GM19452 (cell line): ENCODE results near the gene BAIAP2.
"Not testable (repeated sequence)": the region's sequence is repeated elsewhere in the genome, so short reads cannot be mapped to it uniquely, and the experiment has no call there.

Source experiments
- ATAC-seq: cut with Tn5 transposase; IDR thresholded peaks from one replicate; pipeline ENCODE4 v1.9.1; 2021; ENCODE audit not compliant: unreplicated experiment

Gene BAIAP2

GRCh38 chr17:81066072-81066471 lies 31.1 kb downstream of the BAIAP2 start:
- ATAC-seq = no peak

- ATAC-seq = no peak
Observed at GRCh38 chr17:81066771-81067315, 31.9 kb downstream of the BAIAP2 start.

GRCh38 chr17:81067391-81067811 lies 32.5 kb downstream of the BAIAP2 start:
- ATAC-seq = no peak

GRCh38 chr17:81068411-81069134 lies 33.6 kb downstream of the BAIAP2 start:
- no peak for ATAC-seq

- no peak for ATAC-seq
Observed at GRCh38 chr17:81069135-81069645, 34.2 kb downstream of the BAIAP2 start.

- no peak for ATAC-seq
Observed at GRCh38 chr17:81070541-81071246, 35.7 kb downstream of the BAIAP2 start.

- no peak for ATAC-seq
Observed at GRCh38 chr17:81071761-81072741, 37.1 kb downstream of the BAIAP2 start.

- ATAC-seq = no peak
Observed at GRCh38 chr17:81073967-81074839, 39.3 kb downstream of the BAIAP2 start.

- ATAC-seq = no peak
Observed at GRCh38 chr17:81074875-81075274, 39.9 kb downstream of the BAIAP2 start.

GRCh38 chr17:81075307-81075706 lies 40.4 kb downstream of the BAIAP2 start:
- no peak for ATAC-seq

- ATAC-seq = no peak
Observed at GRCh38 chr17:81076141-81076679, 41.3 kb downstream of the BAIAP2 start.

- ATAC-seq = not testable (repeated sequence)
Observed at GRCh38 chr17:81078026-81078913, 43.3 kb downstream of the BAIAP2 start.

GRCh38 chr17:81080019-81080418 lies 45.1 kb downstream of the BAIAP2 start:
- no peak for ATAC-seq

- no peak for ATAC-seq
Observed at GRCh38 chr17:81081222-81082176, 46.5 kb downstream of the BAIAP2 start.

- no peak for ATAC-seq
Observed at GRCh38 chr17:81082177-81083073, 47.5 kb downstream of the BAIAP2 start.

GRCh38 chr17:81083125-81083765 lies 48.3 kb downstream of the BAIAP2 start:
- ATAC-seq = no peak
